ENCODE measurements around the gene RTF1. TPM values are rescaled to one million over a fixed set of nuclear protein-coding genes. Genes with fewer than 3 reads are reported as not detected.
"Not testable (repeated sequence)": the region's sequence is repeated elsewhere in the genome, so short reads cannot be mapped to it uniquely, and the experiment has no call there.

RTF1 gene
- total RNA-seq, 2 experiments from 2014 or later: 28.6 to 46.9 TPM

GRCh38 chr15:41377978-41378377, 38.9 kb upstream of the RTF1 start:
- intact Hi-C loops (cut with micrococcal nuclease; ENCODE audit: unreplicated experiment): no loop called here
- POLR2A ChIA-PET: no interaction called here
- DNase-seq (ENCODE audit: low spot score): no peak
- no peaks in the 10 kb centered on the region for H3K9me3 ChIP-seq (ENCODE audit: low read length)
- H2AFZ ChIP-seq (ENCODE audit: low read length): no peak overlapping the region
- no peak overlapping the region for H3K4me3 ChIP-seq (ENCODE audit: low read depth, low read length, poor library complexity, severe bottlenecking)
- CTCF ChIA-PET (ENCODE audit: unreplicated experiment): interaction anchor here (0.5 kb wide), 1 partner anchor 178 kb away, joined by 3 read pairs; no protein-coding TSS in a partner anchor
- H3K27ac ChIP-seq (ENCODE audit: low read depth, low read length, poor library complexity, severe bottlenecking): no peak overlapping the region
- BruUV-seq (replicated peaks): no TSS peak
- no peak overlapping the region for H3K4me2 ChIP-seq (ENCODE audit: low read length)
- peaks cover 85% of the 10 kb centered on the region for H3K36me3 ChIP-seq (ENCODE audit: insufficient read depth, low read length)
- H3K4me1 ChIP-seq (ENCODE audit: insufficient read depth, low read length, poor library complexity, severe bottlenecking): no peaks in the 10 kb centered on the region
- H4K20me1 ChIP-seq (ENCODE audit: insufficient read depth, low read length): no peaks in the 10 kb centered on the region
- no peaks in the 10 kb centered on the region for H3K9me2 ChIP-seq (ENCODE audit: insufficient read depth, low read length)
- no peaks in the 10 kb centered on the region for H3K79me2 ChIP-seq (ENCODE audit: insufficient read depth, low read depth, low read length)
- TF ChIP-seq EZH2phosphoT487 (IDR thresholded peaks at IDR 0.05; ENCODE audit: borderline replicate concordance, low read depth, low read length) (no peak), CTCF (conservative IDR thresholded peaks at IDR 0.05; ENCODE audit: low read length) (no peak)

- BruUV-seq (replicated peaks); H3K27ac ChIP-seq (ENCODE audit: low read depth, low read length, poor library complexity, severe bottlenecking); intact Hi-C loops (cut with micrococcal nuclease; ENCODE audit: unreplicated experiment); H3K4me1 ChIP-seq (ENCODE audit: insufficient read depth, low read length, poor library complexity, severe bottlenecking); H2AFZ ChIP-seq (ENCODE audit: low read length); CTCF ChIA-PET (ENCODE audit: unreplicated experiment); H3K9me3 ChIP-seq (ENCODE audit: low read length); H3K4me2 ChIP-seq (ENCODE audit: low read length); H4K20me1 ChIP-seq (ENCODE audit: insufficient read depth, low read length); DNase-seq (ENCODE audit: low spot score); H3K4me3 ChIP-seq (ENCODE audit: low read depth, low read length, poor library complexity, severe bottlenecking); H3K79me2 ChIP-seq (ENCODE audit: insufficient read depth, low read depth, low read length); H3K9me2 ChIP-seq (ENCODE audit: insufficient read depth, low read length): not testable (repeated sequence)
- POLR2A ChIA-PET: interaction anchor here (0.6 to 0.7 kb wide), 2 partner anchors 11 to 20 kb away, joined by 3 read pairs; no protein-coding TSS in a partner anchor
- peaks cover 69% of the 10 kb centered on the region for H3K36me3 ChIP-seq (ENCODE audit: insufficient read depth, low read length)
Observed at GRCh38 chr15:41383974-41384749, 32.7 kb upstream of the RTF1 start.

GRCh38 chr15:41387646-41388045, 29.2 kb upstream of the RTF1 start:
- H3K36me3 ChIP-seq (ENCODE audit: insufficient read depth, low read length): peaks cover 56% of the 10 kb centered on the region
- POLR2A ChIA-PET: interaction anchor here (0.6 to 0.7 kb wide), 3 partner anchors 37 to 268 kb away, joined by 3 to 5 read pairs (median 3); no protein-coding TSS in a partner anchor

More at GRCh38 chr15:41387646-41388045, 29.2 kb upstream of the RTF1 start:
- Histone ChIP-seq H4K20me1 (ENCODE audit: insufficient read depth, low read length) (no peaks in the 10 kb centered on the region), H3K4me1 (ENCODE audit: insufficient read depth, low read length, poor library complexity, severe bottlenecking) (no peaks in the 10 kb centered on the region), H2AFZ (ENCODE audit: low read length) (no peak overlapping the region), H3K9me2 (ENCODE audit: insufficient read depth, low read length) (no peaks in the 10 kb centered on the region), H3K4me3 (ENCODE audit: low read depth, low read length, poor library complexity, severe bottlenecking) (no peak overlapping the region), H3K9me3 (ENCODE audit: low read length) (no peaks in the 10 kb centered on the region), H3K4me2 (ENCODE audit: low read length) (no peak overlapping the region), H3K79me2 (ENCODE audit: insufficient read depth, low read depth, low read length) (no peaks in the 10 kb centered on the region), H3K27ac (ENCODE audit: low read depth, low read length, poor library complexity, severe bottlenecking) (no peak overlapping the region)
- DNase-seq (ENCODE audit: low spot score): no peak
- CTCF ChIA-PET (ENCODE audit: unreplicated experiment): no interaction called here
- intact Hi-C loops (cut with micrococcal nuclease; ENCODE audit: unreplicated experiment): no loop called here
- no peak for TF ChIP-seq EZH2phosphoT487 (IDR thresholded peaks at IDR 0.05; ENCODE audit: borderline replicate concordance, low read depth, low read length)
- TF ChIP-seq CTCF (conservative IDR thresholded peaks at IDR 0.05; ENCODE audit: low read length): no peak
- no TSS peak for BruUV-seq (replicated peaks)
